A549 (cell line): ENCODE measurements around the gene GAK. TPM values are rescaled to one million over a fixed set of nuclear protein-coding genes. Genes with fewer than 3 reads are reported as not detected.

Experiments
- ATAC-seq, 2 experiments: fragments of 200-7000 bp in 1 of 2; fragments of >200 bp in 1 of 2; cut with Nextera tagmentation in 1 of 2; cut with Tn5 transposase in 1 of 2; 3 replicates each; pipeline versions ENCODE4 v1.8.0 to v1.9.1; 2018 to 2020; ENCODE audit warnings: mild to moderate bottlenecking in 1 of 2, moderate library complexity in 1 of 2
- CTCF ChIA-PET: fragments of 300-600 bp; sonication (Branson Sonifier 250); formaldehyde crosslinking; extraction: SDS; loops from one replicate; lab custom pipeline; 2021; ENCODE audit warnings: antibody characterized with exemption, inconsistent platforms; lab: Yijun Ruan, JAX
- POLR2A ChIA-PET: fragments of 350-600 bp; formaldehyde crosslinking; extraction: SDS; loops from one replicate; lab custom pipeline; 2021; ENCODE audit warnings: antibody characterized with exemption, inconsistent platforms; lab: Yijun Ruan, JAX
- DNase-seq, 2 experiments: peaks; one replicate each; pipeline versions ENCODE4 v3.0.0 to v3.0.0-alpha.2; 2011 to 2016; ENCODE audit warnings: low read depth in 1 of 2, low spot score in 1 of 2
- FAIRE-seq: peaks from 2 replicates; lab custom pipeline; 2011; peaks lifted over from hg19 to GRCh38; lab: Jason Lieb, UNC
- H3K27ac ChIP-seq, 2 experiments: fragments of >200 bp; sonication (Bioruptor Twin); formaldehyde crosslinking; 3 replicates each; pipeline ENCODE4 v1.5.1; 2016 to 2017
- H3K4me1 ChIP-seq: fragments of >200 bp; sonication (Bioruptor Twin); formaldehyde crosslinking; 3 replicates; pipeline ENCODE4 v1.6.1; 2016
- H3K4me2 ChIP-seq: fragments of >200 bp; sonication (Bioruptor Twin); formaldehyde crosslinking; 3 replicates; pipeline ENCODE4 v1.6.1; 2016
- H3K4me3 ChIP-seq: fragments of >200 bp; sonication (Bioruptor Twin); formaldehyde crosslinking; 3 replicates; pipeline ENCODE4 v1.5.1; 2016
- H3K9me3 ChIP-seq: fragments of >200 bp; sonication (Bioruptor Twin); formaldehyde crosslinking; 3 replicates; pipeline ENCODE4 v1.6.1; 2016
- ATOH8 ChIP-seq: fragments of 250-450 bp; sonication (Bioruptor Pico); IDR thresholded peaks from 2 replicates; pipeline ENCODE4 v1.5.0; 2020; ENCODE audit warnings: low read depth, mild to moderate bottlenecking, moderate library complexity
- CBX2 ChIP-seq: fragments of 200-600 bp; sonication (generic); IDR thresholded peaks from 2 replicates; pipeline ENCODE4 v1.6.1; 2016; ENCODE audit warnings: low read depth, mild to moderate bottlenecking, borderline replicate concordance
- CBX8 ChIP-seq: fragments of 200-600 bp; sonication (generic); IDR thresholded peaks from 2 replicates; pipeline ENCODE4 v1.6.1; 2016
- CHD2 ChIP-seq: fragments of 150-350 bp; IDR thresholded peaks from 2 replicates; pipeline ENCODE4 v1.6.1; 2014; ENCODE audit warnings: low read length; ENCODE audit not compliant: partially characterized antibody
- CTCF ChIP-seq: fragments of >200 bp; sonication (Bioruptor Twin); formaldehyde crosslinking; IDR thresholded peaks from 3 replicates; pipeline ENCODE4 v1.5.1; 2016
- ELK1 ChIP-seq: fragments of 150-350 bp; IDR thresholded peaks from 2 replicates; pipeline ENCODE4 v1.6.1; 2014; ENCODE audit warnings: low read depth, mild to moderate bottlenecking, low read length
- FOSL2 ChIP-seq, 2 experiments: fragments of 450-650 bp in 1 of 2; fragments of >200 bp in 1 of 2; sonication (Bioruptor Twin) in 1 of 2; formaldehyde crosslinking; IDR thresholded peaks; 2 replicates each; pipeline versions ENCODE4 v1.5.0 to v1.6.1; 2016 to 2020; ENCODE audit warnings: mild to moderate bottlenecking in 1 of 2, moderate library complexity in 1 of 2
- HEYL ChIP-seq: fragments of 250-450 bp; sonication (Bioruptor Pico); IDR thresholded peaks from 2 replicates; pipeline ENCODE4 v1.8.0; 2021; ENCODE audit warnings: mild to moderate bottlenecking, moderate library complexity
- HMGXB4 ChIP-seq: fragments of 250-450 bp; sonication (Bioruptor Pico); IDR thresholded peaks from 2 replicates; pipeline ENCODE4 v1.5.0; 2021; ENCODE audit warnings: mild to moderate bottlenecking, moderate library complexity, borderline replicate concordance
- JUNB ChIP-seq: fragments of >200 bp; sonication (Bioruptor Twin); formaldehyde crosslinking; IDR thresholded peaks from 2 replicates; pipeline ENCODE4 v1.6.1; 2016
- KDM1A ChIP-seq: fragments of 200-600 bp; sonication (generic); IDR thresholded peaks from 2 replicates; pipeline ENCODE4 v1.6.1; 2016; ENCODE audit warnings: low read depth, mild to moderate bottlenecking
- MAX ChIP-seq: IDR thresholded peaks from 2 replicates; pipeline ENCODE4 v1.6.1; 2012
- NFE2L2 ChIP-seq: fragments of 150-350 bp; conservative IDR thresholded peaks from 2 replicates; pipeline ENCODE4 v1.6.1; 2014; ENCODE audit warnings: low read length
- RCOR1 ChIP-seq: fragments of 150-350 bp; IDR thresholded peaks from 2 replicates; pipeline ENCODE4 v1.6.1; 2014; ENCODE audit warnings: antibody characterized with exemption, low read length, low read depth
- REST ChIP-seq: fragments of 200-600 bp; sonication (generic); IDR thresholded peaks from 2 replicates; pipeline ENCODE4 v1.6.1; 2016; ENCODE audit warnings: antibody characterized with exemption, mild to moderate bottlenecking, moderate library complexity
- SREBF2 ChIP-seq: fragments of 450-650 bp; IDR thresholded peaks from 2 replicates; pipeline ENCODE4 v1.6.1; 2014; ENCODE audit warnings: mild to moderate bottlenecking, moderate library complexity
- ZFP36 ChIP-seq: fragments of 450-650 bp; IDR thresholded peaks from 2 replicates; pipeline ENCODE4 v1.6.1; 2014; ENCODE audit warnings: borderline replicate concordance; ENCODE audit not compliant: partially characterized antibody
- WGBS: methylation state at CpG from one replicate; pipeline ENCODE4 v1.1.6; 2017; ENCODE audit errors: missing lambda C conversion rate; 5-methylcytosine and 5-hydroxymethylcytosine counted together
- polyA plus RNA-seq, 4 experiments: library from polyadenylated mRNA; depleted of rRNA in 3 of 4; stranded (reverse); fragments of >200 nt; fragmentation: RNase III in 1 of 4; extraction: RNeasy Plus Mini Kit Qiagen cat#74134 plus additional on column Dnase treatment in 1 of 4; gene quantifications; 2 replicates in 3 of 4; 3 replicates in 1 of 4; pipeline ENCODE4 v1.2.3, GENCODE V29; 2011 to 2017

The GAK gene
- polyA plus RNA-seq, 2 of the 4 experiments (the other 2 are of a cell fraction), result 13.8 to 34.3 TPM

GRCh38 chr4:837772-838171 lies 94.3 kb downstream of the GAK start:
- ATAC-seq, result no peak
- no peak overlapping the region for H3K27ac ChIP-seq

GRCh38 chr4:836750-837301 lies 95.3 kb downstream of the GAK start:
- H3K27ac ChIP-seq, result no peak overlapping the region
- no peak overlapping the region for H3K4me2 ChIP-seq
- POLR2A ChIA-PET, result no interaction called here
- WGBS, result 93% methylated on average over 6 of the region's 22 CpGs
- H3K4me3 ChIP-seq, result no peak overlapping the region
- no peak for TF ChIP-seq ATOH8 (CRISPR knock-in tag)
- no peak for TF ChIP-seq CBX8
- TF ChIP-seq CBX2, result no peak
- no peak for TF ChIP-seq SREBF2
- TF ChIP-seq FOSL2 (IDR thresholded peaks at IDR 0.05), result no peak
- no peak for TF ChIP-seq FOSL2 (CRISPR knock-in tag; IDR thresholded peaks at IDR 0.05)
- TF ChIP-seq REST, result no peak
- no peak for TF ChIP-seq KDM1A
- TF ChIP-seq ELK1, result no peak
- no peak for TF ChIP-seq ZFP36
- FAIRE-seq (no peak), DNase-seq (no peak), ATAC-seq (no peak)
- H3K9me3 ChIP-seq, result peaks cover 16% of the 10 kb centered on the region; the same call in 2 of the 3 replicates
- H3K4me1 ChIP-seq, result no peaks in the 10 kb centered on the region
- CTCF ChIA-PET, result no interaction called here

More at GRCh38 chr4:837772-838171, 94.3 kb downstream of the GAK start:
- Histone ChIP-seq H3K4me2 (no peak overlapping the region), H3K4me3 (no peak overlapping the region), H3K4me1 (no peaks in the 10 kb centered on the region), H3K9me3 (peaks cover 16% of the 10 kb centered on the region; the same call in 2 of the 3 replicates)
- FAIRE-seq, result no peak
- CTCF ChIA-PET, result no interaction called here
- POLR2A ChIA-PET, result no interaction called here
- WGBS, result 45% methylated on average over 1 of the region's 1 CpG
- TF ChIP-seq NFE2L2 (no peak), CTCF (no peak), CHD2 (no peak), HEYL (no peak)
- no peak for DNase-seq

GRCh38 chr4:836003-836511 lies 96.1 kb downstream of the GAK start:
- ATAC-seq, result no peak
- no peak overlapping the region for H3K4me3 ChIP-seq
- H3K27ac ChIP-seq, result no peak overlapping the region
- FAIRE-seq, result no peak
- H3K4me2 ChIP-seq, result no peak overlapping the region
- WGBS, result 89% methylated on average over 18 of the region's 32 CpGs
- CTCF ChIA-PET, result interaction anchor here (0.7 to 1.5 kb wide), 2 partner anchors 10 to 16 kb away, joined by 3 to 5 read pairs; no protein-coding TSS in a partner anchor
- TF ChIP-seq JUNB (no peak), HMGXB4 (no peak), RCOR1 (no peak), MAX (no peak)
- H3K4me1 ChIP-seq, result no peaks in the 10 kb centered on the region
- peaks cover 16% of the 10 kb centered on the region; the same call in 2 of the 3 replicates for H3K9me3 ChIP-seq
- DNase-seq, result no peak
- POLR2A ChIA-PET, result no interaction called here
